HepG2 (cell line): Measurements from ENCODE around the gene AZU1. TPM values are rescaled to one million over a fixed set of nuclear protein-coding genes. Genes with fewer than 3 reads are reported as not detected.

Experiments
- KAT8 ChIP-seq: IDR thresholded peaks from 2 replicates; pipeline ENCODE4 v1.6.1; 2016; ENCODE audit warnings: missing genetic modification reagents, missing compliant biosample characterization
- KDM5B ChIP-seq: sonication (generic); formaldehyde crosslinking; IDR thresholded peaks from 2 replicates; pipeline ENCODE4 v1.4.0; 2020; ENCODE audit warnings: missing genetic modification reagents, mild to moderate bottlenecking, borderline replicate concordance
- NBN ChIP-seq: fragments of 450-650 bp; conservative IDR thresholded peaks from 2 replicates; pipeline ENCODE4 v1.6.1; 2017
- NFE2L2 ChIP-seq: fragments of 150-350 bp; IDR thresholded peaks from 2 replicates; pipeline ENCODE4 v1.6.1; 2014; ENCODE audit warnings: low read length
- TBP ChIP-seq: sonication (generic); formaldehyde crosslinking; IDR thresholded peaks from 2 replicates; pipeline ENCODE4 v1.5.0; 2020; ENCODE audit warnings: missing genetic modification reagents
- TBX3 ChIP-seq: fragments of 450-650 bp; IDR thresholded peaks from 2 replicates; pipeline ENCODE4 v1.6.1; 2017; ENCODE audit warnings: antibody characterized with exemption, mild to moderate bottlenecking, inconsistent platforms, borderline replicate concordance
- ZNF766 ChIP-seq: sonication (generic); formaldehyde crosslinking; IDR thresholded peaks from 2 replicates; pipeline ENCODE4 v1.5.0; 2020; ENCODE audit warnings: missing genetic modification reagents, borderline replicate concordance
- polyA plus RNA-seq, 8 experiments: library from polyadenylated mRNA; depleted of rRNA in 3 of 8; stranded (reverse) in 7 of 8; unstranded in 1 of 8; fragments of >200 nt; fragmentation: Illumina TruSeq in 4 of 8; extraction: Trizol in 4 of 8; gene quantifications; 2 replicates each; pipeline versions ENCODE4 v1.2.1 to v1.2.3, GENCODE V29; 2011 to 2016; ENCODE audit warnings: low read depth in 4 of 8, missing spikeins in 1 of 8, mixed read lengths in 1 of 8; ENCODE audit not compliant: insufficient read depth in 1 of 8
- total RNA-seq, 5 experiments: library from RNA; depleted of rRNA; stranded (reverse); fragments of >200 nt; fragmentation: Illumina TruSeq; extraction: Trizol; gene quantifications; 2 replicates each; pipeline ENCODE4 v1.2.3, GENCODE V29; 2016; ENCODE audit warnings: low read depth in 1 of 5
- TF ChIP-seq, protein P1 (sequence below): sonication (generic); formaldehyde crosslinking; IDR thresholded peaks from 2 replicates; pipeline ENCODE4 v1.5.0; 2020; ENCODE audit warnings: mild to moderate bottlenecking, missing genetic modification reagents, borderline replicate concordance
- TF ChIP-seq, protein P2 (sequence below): sonication (generic); formaldehyde crosslinking; IDR thresholded peaks from 2 replicates; pipeline ENCODE4 v1.4.0; 2020; ENCODE audit warnings: missing genetic modification reagents, mild to moderate bottlenecking, borderline replicate concordance
- TF ChIP-seq, protein P3 (sequence below): IDR thresholded peaks from 2 replicates; pipeline ENCODE4 v1.6.1; 2012; ENCODE audit warnings: low read length, improper control_type of control experiment

Gene AZU1
- total and polyA plus RNA-seq, 2 of the 13 experiments (the other 11 are each of a cell fraction or from before 2014, with no cell fraction given), result not detected

DNA sequence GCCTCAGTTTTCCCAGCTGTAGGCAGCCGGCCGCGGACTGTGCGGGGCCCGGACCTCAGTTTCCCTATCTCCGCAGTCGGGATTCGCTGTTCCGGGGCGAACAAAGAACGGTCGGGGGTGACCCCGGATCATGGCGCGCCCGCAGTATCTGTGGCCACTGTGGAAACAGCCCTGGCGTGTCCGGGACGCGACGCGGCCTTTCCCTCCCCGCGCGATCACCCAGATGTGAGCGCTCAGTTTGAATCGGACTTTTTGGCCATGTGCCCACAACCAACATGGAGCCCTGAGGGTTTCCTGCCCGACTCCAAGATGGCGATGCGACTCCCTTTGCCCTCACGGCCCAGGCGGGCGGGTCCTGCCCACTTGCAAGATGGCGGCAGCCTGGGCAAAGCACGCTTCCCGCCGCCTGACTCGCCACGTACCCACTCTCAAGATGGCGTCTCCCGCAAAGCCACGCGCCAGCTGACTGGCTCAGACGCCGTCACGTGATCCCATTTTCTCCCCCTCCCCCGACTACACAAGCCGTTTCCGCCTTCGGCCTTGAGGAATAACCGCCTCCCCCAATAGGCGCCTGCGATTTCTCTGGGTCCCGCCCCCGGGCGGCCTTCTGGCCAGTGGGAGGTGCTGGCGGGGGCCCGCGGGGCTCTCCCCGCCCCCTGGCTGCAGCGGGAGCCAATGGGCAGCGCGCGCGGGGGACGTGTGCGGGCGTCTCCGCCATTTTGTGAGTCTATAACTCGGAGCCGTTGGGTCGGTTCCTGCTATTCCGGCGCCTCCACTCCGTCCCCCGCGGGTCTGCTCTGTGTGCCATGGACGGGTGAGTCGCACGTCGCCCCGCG lies 30.7 kb upstream of the AZU1 start, which contains the start of gene PTBP1 (continued):
- TF ChIP-seq, protein P1, sequence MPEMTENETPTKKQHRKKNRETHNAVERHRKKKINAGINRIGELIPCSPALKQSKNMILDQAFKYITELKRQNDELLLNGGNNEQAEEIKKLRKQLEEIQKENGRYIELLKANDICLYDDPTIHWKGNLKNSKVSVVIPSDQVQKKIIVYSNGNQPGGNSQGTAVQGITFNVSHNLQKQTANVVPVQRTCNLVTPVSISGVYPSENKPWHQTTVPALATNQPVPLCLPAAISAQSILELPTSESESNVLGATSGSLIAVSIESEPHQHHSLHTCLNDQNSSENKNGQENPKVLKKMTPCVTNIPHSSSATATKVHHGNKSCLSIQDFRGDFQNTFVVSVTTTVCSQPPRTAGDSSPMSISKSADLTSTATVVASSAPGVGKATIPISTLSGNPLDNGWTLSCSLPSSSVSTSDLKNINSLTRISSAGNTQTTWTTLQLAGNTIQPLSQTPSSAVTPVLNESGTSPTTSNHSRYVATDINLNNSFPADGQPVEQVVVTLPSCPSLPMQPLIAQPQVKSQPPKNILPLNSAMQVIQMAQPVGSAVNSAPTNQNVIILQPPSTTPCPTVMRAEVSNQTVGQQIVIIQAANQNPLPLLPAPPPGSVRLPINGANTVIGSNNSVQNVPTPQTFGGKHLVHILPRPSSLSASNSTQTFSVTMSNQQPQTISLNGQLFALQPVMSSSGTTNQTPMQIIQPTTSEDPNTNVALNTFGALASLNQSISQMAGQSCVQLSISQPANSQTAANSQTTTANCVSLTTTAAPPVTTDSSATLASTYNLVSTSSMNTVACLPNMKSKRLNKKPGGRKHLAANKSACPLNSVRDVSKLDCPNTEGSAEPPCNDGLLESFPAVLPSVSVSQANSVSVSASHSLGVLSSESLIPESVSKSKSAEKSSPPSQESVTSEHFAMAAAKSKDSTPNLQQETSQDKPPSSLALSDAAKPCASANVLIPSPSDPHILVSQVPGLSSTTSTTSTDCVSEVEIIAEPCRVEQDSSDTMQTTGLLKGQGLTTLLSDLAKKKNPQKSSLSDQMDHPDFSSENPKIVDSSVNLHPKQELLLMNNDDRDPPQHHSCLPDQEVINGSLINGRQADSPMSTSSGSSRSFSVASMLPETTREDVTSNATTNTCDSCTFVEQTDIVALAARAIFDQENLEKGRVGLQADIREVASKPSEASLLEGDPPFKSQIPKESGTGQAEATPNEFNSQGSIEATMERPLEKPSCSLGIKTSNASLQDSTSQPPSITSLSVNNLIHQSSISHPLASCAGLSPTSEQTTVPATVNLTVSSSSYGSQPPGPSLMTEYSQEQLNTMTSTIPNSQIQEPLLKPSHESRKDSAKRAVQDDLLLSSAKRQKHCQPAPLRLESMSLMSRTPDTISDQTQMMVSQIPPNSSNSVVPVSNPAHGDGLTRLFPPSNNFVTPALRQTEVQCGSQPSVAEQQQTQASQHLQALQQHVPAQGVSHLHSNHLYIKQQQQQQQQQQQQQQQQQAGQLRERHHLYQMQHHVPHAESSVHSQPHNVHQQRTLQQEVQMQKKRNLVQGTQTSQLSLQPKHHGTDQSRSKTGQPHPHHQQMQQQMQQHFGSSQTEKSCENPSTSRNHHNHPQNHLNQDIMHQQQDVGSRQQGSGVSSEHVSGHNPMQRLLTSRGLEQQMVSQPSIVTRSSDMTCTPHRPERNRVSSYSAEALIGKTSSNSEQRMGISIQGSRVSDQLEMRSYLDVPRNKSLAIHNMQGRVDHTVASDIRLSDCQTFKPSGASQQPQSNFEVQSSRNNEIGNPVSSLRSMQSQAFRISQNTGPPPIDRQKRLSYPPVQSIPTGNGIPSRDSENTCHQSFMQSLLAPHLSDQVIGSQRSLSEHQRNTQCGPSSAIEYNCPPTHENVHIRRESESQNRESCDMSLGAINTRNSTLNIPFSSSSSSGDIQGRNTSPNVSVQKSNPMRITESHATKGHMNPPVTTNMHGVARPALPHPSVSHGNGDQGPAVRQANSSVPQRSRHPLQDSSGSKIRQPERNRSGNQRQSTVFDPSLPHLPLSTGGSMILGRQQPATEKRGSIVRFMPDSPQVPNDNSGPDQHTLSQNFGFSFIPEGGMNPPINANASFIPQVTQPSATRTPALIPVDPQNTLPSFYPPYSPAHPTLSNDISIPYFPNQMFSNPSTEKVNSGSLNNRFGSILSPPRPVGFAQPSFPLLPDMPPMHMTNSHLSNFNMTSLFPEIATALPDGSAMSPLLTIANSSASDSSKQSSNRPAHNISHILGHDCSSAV (CRISPR knock-in tag), result no peak
- no peak for TF ChIP-seq ZNF766 (CRISPR knock-in tag)
- TF ChIP-seq KDM5B (CRISPR knock-in tag), result peak; percentile 75; the same call in 1 of the 2 replicates
- peak; percentile 95 for TF ChIP-seq KAT8
- TF ChIP-seq, protein P2, sequence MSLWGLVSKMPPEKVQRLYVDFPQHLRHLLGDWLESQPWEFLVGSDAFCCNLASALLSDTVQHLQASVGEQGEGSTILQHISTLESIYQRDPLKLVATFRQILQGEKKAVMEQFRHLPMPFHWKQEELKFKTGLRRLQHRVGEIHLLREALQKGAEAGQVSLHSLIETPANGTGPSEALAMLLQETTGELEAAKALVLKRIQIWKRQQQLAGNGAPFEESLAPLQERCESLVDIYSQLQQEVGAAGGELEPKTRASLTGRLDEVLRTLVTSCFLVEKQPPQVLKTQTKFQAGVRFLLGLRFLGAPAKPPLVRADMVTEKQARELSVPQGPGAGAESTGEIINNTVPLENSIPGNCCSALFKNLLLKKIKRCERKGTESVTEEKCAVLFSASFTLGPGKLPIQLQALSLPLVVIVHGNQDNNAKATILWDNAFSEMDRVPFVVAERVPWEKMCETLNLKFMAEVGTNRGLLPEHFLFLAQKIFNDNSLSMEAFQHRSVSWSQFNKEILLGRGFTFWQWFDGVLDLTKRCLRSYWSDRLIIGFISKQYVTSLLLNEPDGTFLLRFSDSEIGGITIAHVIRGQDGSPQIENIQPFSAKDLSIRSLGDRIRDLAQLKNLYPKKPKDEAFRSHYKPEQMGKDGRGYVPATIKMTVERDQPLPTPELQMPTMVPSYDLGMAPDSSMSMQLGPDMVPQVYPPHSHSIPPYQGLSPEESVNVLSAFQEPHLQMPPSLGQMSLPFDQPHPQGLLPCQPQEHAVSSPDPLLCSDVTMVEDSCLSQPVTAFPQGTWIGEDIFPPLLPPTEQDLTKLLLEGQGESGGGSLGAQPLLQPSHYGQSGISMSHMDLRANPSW, result no peak
- TF ChIP-seq TBP, result no peak
- peak; percentile 53; the same call in 1 of the 2 replicates for TF ChIP-seq TBX3
- TF ChIP-seq, protein P3, sequence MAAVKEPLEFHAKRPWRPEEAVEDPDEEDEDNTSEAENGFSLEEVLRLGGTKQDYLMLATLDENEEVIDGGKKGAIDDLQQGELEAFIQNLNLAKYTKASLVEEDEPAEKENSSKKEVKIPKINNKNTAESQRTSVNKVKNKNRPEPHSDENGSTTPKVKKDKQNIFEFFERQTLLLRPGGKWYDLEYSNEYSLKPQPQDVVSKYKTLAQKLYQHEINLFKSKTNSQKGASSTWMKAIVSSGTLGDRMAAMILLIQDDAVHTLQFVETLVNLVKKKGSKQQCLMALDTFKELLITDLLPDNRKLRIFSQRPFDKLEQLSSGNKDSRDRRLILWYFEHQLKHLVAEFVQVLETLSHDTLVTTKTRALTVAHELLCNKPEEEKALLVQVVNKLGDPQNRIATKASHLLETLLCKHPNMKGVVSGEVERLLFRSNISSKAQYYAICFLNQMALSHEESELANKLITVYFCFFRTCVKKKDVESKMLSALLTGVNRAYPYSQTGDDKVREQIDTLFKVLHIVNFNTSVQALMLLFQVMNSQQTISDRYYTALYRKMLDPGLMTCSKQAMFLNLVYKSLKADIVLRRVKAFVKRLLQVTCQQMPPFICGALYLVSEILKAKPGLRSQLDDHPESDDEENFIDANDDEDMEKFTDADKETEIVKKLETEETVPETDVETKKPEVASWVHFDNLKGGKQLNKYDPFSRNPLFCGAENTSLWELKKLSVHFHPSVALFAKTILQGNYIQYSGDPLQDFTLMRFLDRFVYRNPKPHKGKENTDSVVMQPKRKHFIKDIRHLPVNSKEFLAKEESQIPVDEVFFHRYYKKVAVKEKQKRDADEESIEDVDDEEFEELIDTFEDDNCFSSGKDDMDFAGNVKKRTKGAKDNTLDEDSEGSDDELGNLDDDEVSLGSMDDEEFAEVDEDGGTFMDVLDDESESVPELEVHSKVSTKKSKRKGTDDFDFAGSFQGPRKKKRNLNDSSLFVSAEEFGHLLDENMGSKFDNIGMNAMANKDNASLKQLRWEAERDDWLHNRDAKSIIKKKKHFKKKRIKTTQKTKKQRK, result no peak; the same call in 1 of the 2 replicates
- TF ChIP-seq NBN, result no peak
- TF ChIP-seq NFE2L2, result no peak
